Panc1 (cell line): ENCODE results near the gene ATXN7L3. TPM values are rescaled to one million over a fixed set of nuclear protein-coding genes. Genes with fewer than 3 reads are reported as not detected.

Source experiments
- ATAC-seq: fragments of 200-7000 bp; cut with Tn5 transposase; 2 replicates; pipeline ENCODE4 v1.9.1; 2020; ENCODE audit warnings: mild to moderate bottlenecking, moderate library complexity
- BruUV-seq: library from RNA; stranded (reverse); fragments of 400-500 nt; replicated peaks from 2 replicates; lab custom pipeline; 2021; lab: Mats Ljungman, UMichigan
- CTCF ChIA-PET: fragments of 300-600 bp; sonication (Branson Sonifier 250); formaldehyde crosslinking; loops from one replicate; lab custom pipeline; 2022; ENCODE audit warnings: antibody characterized with exemption; lab: Charles Lee
- POLR2A ChIA-PET: fragments of 300-600 bp; sonication (Branson Sonifier 250); formaldehyde crosslinking; loops from one replicate; lab custom pipeline; 2022; ENCODE audit warnings: antibody characterized with exemption; lab: Charles Lee
- DNase-seq: peaks from one replicate; pipeline ENCODE4 v3.0.0-alpha.2; 2010; ENCODE audit warnings: low read depth, low spot score
- H3K27ac ChIP-seq: 2 replicates; pipeline ENCODE4 v1.5.1; 2011; ENCODE audit warnings: mild to moderate bottlenecking, low read length, inconsistent platforms
- H3K27me3 ChIP-seq: fragments of 200-500 bp; sonication (Bioruptor generic); 2 replicates; pipeline ENCODE4 v1.6.0; 2014; ENCODE audit warnings: low read length, inconsistent platforms; ENCODE audit not compliant: control insufficient read depth, insufficient read depth
- H3K36me3 ChIP-seq: fragments of 200-500 bp; sonication (Bioruptor generic); 2 replicates; pipeline ENCODE4 v1.5.1; 2014; ENCODE audit warnings: inconsistent platforms, mild to moderate bottlenecking, low read length, moderate library complexity; ENCODE audit not compliant: control insufficient read depth, insufficient read depth
- H3K4me1 ChIP-seq: 2 replicates; pipeline ENCODE4 v1.5.1; 2011; ENCODE audit warnings: inconsistent platforms, mild to moderate bottlenecking, low read length, moderate library complexity; ENCODE audit not compliant: control insufficient read depth, insufficient read depth
- H3K4me3 ChIP-seq, 2 experiments: 2 replicates each; pipeline ENCODE4 v1.5.1; 2011 to 2012; ENCODE audit warnings: low read depth in 2 of 2, low read length in 2 of 2, mild to moderate bottlenecking in 2 of 2, inconsistent platforms in 1 of 2, moderate library complexity in 1 of 2
- H3K9me3 ChIP-seq: fragments of 200-500 bp; sonication (Bioruptor generic); 2 replicates; pipeline ENCODE4 v1.5.1; 2014; ENCODE audit warnings: low read depth, mild to moderate bottlenecking, inconsistent platforms, low read length, moderate library complexity; ENCODE audit not compliant: control insufficient read depth, insufficient read depth
- POLR2AphosphoS5 ChIP-seq: IDR thresholded peaks from 2 replicates; pipeline ENCODE4 v1.6.1; 2012; ENCODE audit warnings: mild to moderate bottlenecking, low read depth, low read length, moderate library complexity
- REST ChIP-seq, 2 experiments: IDR thresholded peaks; 2 replicates each; pipeline ENCODE4 v1.6.1; 2011 to 2012; ENCODE audit warnings: low read depth in 2 of 2, control low read depth in 1 of 2, low read length in 1 of 2, mild to moderate bottlenecking in 1 of 2, moderate library complexity in 1 of 2; ENCODE audit not compliant: insufficient read depth in 1 of 2
- SIN3A ChIP-seq: IDR thresholded peaks from 2 replicates; pipeline ENCODE4 v1.6.1; 2012; ENCODE audit warnings: low read depth, mild to moderate bottlenecking, low read length, moderate library complexity, borderline replicate concordance; ENCODE audit not compliant: insufficient read depth
- TCF7L2 ChIP-seq: IDR thresholded peaks from 2 replicates; pipeline ENCODE4 v1.6.1; 2011; ENCODE audit warnings: mild to moderate bottlenecking, low read depth, low read length, inconsistent platforms
- in situ Hi-C: cut with HindIII; loops from 2 replicates; pipeline ENCODE4 v1.10.0; 2016; ENCODE audit warnings: low sequenced_read_pairs, low pct_unique_long_range_greater_than_20kb
- intact Hi-C: fragments of 100-400 bp; cut with micrococcal nuclease; formaldehyde crosslinking; loops from one replicate; pipeline ENCODE4 v1.10.0; 2022; ENCODE audit not compliant: unreplicated experiment
- total RNA-seq: library from RNA; stranded (reverse); gene quantifications from one replicate; pipeline ENCODE4 v1.2.1, GENCODE V29; 2021; ENCODE audit not compliant: unreplicated experiment
- TF ChIP-seq, protein P1 (sequence below): fragments of 450-650 bp; IDR thresholded peaks from 2 replicates; pipeline ENCODE4 v1.5.1; 2017; ENCODE audit warnings: mild to moderate bottlenecking

ATXN7L3 gene
- total RNA-seq, 1 experiment from 2014 or later = 69.8 TPM

- no peaks in the 10 kb centered on the region for H3K27me3 ChIP-seq
- no TSS peak for BruUV-seq
- H3K36me3 ChIP-seq = no peaks in the 10 kb centered on the region
- H3K4me1 ChIP-seq = no peaks in the 10 kb centered on the region
- intact Hi-C loops (no loop called here), in situ Hi-C loops (no loop called here)
- no peak overlapping the region for H3K4me3 ChIP-seq
- ChIA-PET POLR2A (no interaction called here), CTCF (no interaction called here)
- no peak overlapping the region for H3K27ac ChIP-seq
- no peaks in the 10 kb centered on the region for H3K9me3 ChIP-seq
- TF ChIP-seq REST (IDR thresholded peaks at IDR 0.05; ENCODE audit: insufficient read depth in 1 of 2, low read depth in 2 of 2, low read length in 1 of 2) (no peak), POLR2AphosphoS5 (no peak), TCF7L2 (no peak), SIN3A (no peak)
- TF ChIP-seq, protein P1, sequence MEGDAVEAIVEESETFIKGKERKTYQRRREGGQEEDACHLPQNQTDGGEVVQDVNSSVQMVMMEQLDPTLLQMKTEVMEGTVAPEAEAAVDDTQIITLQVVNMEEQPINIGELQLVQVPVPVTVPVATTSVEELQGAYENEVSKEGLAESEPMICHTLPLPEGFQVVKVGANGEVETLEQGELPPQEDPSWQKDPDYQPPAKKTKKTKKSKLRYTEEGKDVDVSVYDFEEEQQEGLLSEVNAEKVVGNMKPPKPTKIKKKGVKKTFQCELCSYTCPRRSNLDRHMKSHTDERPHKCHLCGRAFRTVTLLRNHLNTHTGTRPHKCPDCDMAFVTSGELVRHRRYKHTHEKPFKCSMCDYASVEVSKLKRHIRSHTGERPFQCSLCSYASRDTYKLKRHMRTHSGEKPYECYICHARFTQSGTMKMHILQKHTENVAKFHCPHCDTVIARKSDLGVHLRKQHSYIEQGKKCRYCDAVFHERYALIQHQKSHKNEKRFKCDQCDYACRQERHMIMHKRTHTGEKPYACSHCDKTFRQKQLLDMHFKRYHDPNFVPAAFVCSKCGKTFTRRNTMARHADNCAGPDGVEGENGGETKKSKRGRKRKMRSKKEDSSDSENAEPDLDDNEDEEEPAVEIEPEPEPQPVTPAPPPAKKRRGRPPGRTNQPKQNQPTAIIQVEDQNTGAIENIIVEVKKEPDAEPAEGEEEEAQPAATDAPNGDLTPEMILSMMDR = no peak
- no peak for DNase-seq
- no peak for ATAC-seq
These were observed 48.4 kb upstream of the ATXN7L3 start for GRCh38 chr17:44247876-44248736.

- H3K4me3 ChIP-seq = no peak overlapping the region
- no peaks in the 10 kb centered on the region for H3K27me3 ChIP-seq
- H3K4me1 ChIP-seq = no peaks in the 10 kb centered on the region
- DNase-seq (no peak), ATAC-seq (peak; percentile 63)
- in situ Hi-C loops (no loop called here), intact Hi-C loops (no loop called here)
- H3K36me3 ChIP-seq = no peaks in the 10 kb centered on the region
- H3K9me3 ChIP-seq = no peaks in the 10 kb centered on the region
- ChIA-PET POLR2A (no interaction called here), CTCF (no interaction called here)
- TF ChIP-seq, protein P1 = no peak
- no peak for TF ChIP-seq REST (IDR thresholded peaks at IDR 0.05; ENCODE audit: insufficient read depth in 1 of 2, low read depth in 2 of 2, low read length in 1 of 2)
- TF ChIP-seq SIN3A = no peak
- TF ChIP-seq TCF7L2 = no peak
- TF ChIP-seq POLR2AphosphoS5 = no peak
- BruUV-seq = no TSS peak
- no peak overlapping the region for H3K27ac ChIP-seq
These were observed 47.8 kb upstream of the ATXN7L3 start for GRCh38 chr17:44247440-44247841.
